ENCODE measurements around the gene MACROD2.

MACROD2 gene

DNA sequence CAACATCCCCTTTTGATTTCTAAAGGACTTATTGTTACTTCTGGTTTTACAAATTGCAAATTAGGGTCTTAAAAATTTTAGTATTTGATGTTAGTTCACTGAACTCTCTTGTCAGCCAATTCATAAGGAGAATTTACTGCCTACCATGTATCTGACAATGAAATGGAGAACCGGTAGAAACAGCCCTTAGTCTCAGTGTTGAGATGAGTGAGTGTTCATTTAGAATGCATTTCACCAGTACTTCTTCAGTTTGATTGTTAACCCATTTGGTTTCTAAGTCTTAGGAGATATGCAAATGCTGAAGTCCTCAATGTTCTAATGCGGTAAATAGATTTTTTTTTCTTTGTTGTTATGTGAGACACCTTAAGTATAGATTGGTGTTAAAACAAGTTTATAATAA lies 958.4 kb downstream of the MACROD2 start:
- DNase-seq (ENCODE audit: low read depth, low spot score): no peak
- TF ChIP-seq, protein P1, sequence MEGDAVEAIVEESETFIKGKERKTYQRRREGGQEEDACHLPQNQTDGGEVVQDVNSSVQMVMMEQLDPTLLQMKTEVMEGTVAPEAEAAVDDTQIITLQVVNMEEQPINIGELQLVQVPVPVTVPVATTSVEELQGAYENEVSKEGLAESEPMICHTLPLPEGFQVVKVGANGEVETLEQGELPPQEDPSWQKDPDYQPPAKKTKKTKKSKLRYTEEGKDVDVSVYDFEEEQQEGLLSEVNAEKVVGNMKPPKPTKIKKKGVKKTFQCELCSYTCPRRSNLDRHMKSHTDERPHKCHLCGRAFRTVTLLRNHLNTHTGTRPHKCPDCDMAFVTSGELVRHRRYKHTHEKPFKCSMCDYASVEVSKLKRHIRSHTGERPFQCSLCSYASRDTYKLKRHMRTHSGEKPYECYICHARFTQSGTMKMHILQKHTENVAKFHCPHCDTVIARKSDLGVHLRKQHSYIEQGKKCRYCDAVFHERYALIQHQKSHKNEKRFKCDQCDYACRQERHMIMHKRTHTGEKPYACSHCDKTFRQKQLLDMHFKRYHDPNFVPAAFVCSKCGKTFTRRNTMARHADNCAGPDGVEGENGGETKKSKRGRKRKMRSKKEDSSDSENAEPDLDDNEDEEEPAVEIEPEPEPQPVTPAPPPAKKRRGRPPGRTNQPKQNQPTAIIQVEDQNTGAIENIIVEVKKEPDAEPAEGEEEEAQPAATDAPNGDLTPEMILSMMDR (IDR thresholded peaks at IDR 0.05; ENCODE audit: insufficient read depth, low read length, missing control alignments): no peak
- POLR2A ChIA-PET: no interaction called here
- CTCF ChIA-PET: no interaction called here
- no peak overlapping the region for H3K4me3 ChIP-seq (ENCODE audit: low read depth, low read length)

DNA sequence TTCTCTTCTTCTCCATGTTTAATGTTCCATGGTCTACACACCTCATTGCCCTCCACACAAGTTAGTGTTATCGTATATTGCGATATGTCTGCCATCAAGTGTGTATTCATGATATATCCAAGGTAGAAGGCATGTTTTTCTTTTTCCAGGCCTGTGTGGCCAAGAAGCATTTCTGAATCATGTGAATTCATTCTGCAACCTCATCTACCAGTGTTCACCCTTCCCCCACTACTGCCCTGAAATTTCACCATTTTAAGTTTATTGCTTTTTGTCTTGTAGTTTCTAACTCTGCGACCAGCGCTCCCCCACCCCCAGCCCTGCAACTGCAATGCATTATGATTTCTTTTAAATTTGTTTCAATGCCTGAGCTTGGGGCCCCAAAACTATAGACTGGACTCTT lies 960.1 kb downstream of the MACROD2 start:
- H3K4me3 ChIP-seq (ENCODE audit: low read depth, low read length): no peak overlapping the region
- ChIA-PET CTCF (no interaction called here), POLR2A (no interaction called here)
- no peak for DNase-seq (ENCODE audit: low read depth, low spot score)
- TF ChIP-seq, protein P1 (IDR thresholded peaks at IDR 0.05; ENCODE audit: insufficient read depth, low read length, missing control alignments): no peak

DNA sequence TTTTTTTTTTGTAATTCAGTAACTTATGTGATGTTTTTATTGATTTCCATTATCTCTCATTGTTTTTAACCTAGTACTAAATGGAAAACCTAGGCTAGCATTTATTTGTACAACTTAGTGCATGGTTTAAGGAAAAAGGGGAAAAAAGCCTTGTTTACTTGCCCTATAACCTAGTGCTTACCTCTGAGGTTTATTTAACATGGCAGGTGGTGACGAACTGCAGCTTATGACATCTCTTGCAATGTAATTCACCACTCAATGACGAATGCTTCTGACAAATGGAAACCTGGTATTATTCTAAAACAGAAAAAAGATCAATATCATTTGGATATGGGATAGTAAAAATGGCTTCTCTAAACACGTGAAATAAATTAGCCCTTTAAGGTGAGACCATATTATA lies 960.7 kb downstream of the MACROD2 start:
- TF ChIP-seq, protein P1 (IDR thresholded peaks at IDR 0.05; ENCODE audit: insufficient read depth, low read length, missing control alignments): no peak
- CTCF ChIA-PET: no interaction called here
- POLR2A ChIA-PET: no interaction called here

DNA sequence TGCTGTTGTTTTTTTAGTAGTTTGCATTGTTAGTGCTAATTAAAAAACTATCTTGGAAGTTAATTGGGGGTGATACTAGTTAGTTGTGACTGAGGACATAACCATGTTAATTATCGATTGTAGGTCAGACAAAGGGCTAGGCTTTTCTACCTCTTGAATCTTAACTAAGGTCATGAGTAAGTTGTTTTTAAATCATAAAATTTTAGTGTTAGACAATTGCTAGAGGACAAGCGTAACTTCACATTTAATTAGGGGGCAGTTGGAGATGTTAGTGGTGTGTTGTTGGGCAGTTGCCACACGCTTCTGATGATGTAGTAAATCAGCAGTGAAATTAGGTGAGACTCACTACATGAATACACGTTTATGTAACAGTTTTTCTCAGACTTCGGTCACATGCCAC lies 961.2 kb downstream of the MACROD2 start:
- no peak overlapping the region for H3K4me3 ChIP-seq (ENCODE audit: low read depth, low read length)
- no peak for DNase-seq (ENCODE audit: low read depth, low spot score)
- TF ChIP-seq, protein P1 (IDR thresholded peaks at IDR 0.05; ENCODE audit: insufficient read depth, low read length, missing control alignments): no peak
- CTCF ChIA-PET: no interaction called here
- POLR2A ChIA-PET: no interaction called here

More for the DNA sequence above, 960.7 kb downstream of the MACROD2 start:
- DNase-seq (ENCODE audit: low read depth, low spot score): no peak
- H3K4me3 ChIP-seq (ENCODE audit: low read depth, low read length): no peak overlapping the region

DNA sequence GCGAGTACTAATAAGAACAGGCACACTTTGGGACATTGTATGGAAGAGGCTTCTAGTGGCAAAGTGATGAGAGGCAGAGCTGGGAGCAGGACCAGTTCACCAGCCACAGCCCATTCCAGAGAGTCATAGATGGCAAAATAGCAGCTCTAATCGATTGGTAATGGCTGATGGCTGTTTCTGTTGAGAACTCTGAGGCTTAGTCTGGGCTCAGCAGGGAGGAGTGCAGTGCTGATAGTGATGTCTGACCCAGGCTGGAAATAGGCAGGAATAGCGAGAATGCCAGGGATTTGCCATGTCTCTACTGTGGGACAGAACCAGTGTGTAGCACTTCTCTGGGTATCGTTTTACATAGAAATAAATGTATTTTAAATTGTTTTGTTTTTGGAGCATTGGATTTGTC lies 962.1 kb downstream of the MACROD2 start:
- CTCF ChIA-PET: no interaction called here
- POLR2A ChIA-PET: no interaction called here
- DNase-seq (ENCODE audit: low read depth, low spot score): no peak
- TF ChIP-seq, protein P1 (IDR thresholded peaks at IDR 0.05; ENCODE audit: insufficient read depth, low read length, missing control alignments): no peak
- H3K4me3 ChIP-seq (ENCODE audit: low read depth, low read length): no peak overlapping the region

DNA sequence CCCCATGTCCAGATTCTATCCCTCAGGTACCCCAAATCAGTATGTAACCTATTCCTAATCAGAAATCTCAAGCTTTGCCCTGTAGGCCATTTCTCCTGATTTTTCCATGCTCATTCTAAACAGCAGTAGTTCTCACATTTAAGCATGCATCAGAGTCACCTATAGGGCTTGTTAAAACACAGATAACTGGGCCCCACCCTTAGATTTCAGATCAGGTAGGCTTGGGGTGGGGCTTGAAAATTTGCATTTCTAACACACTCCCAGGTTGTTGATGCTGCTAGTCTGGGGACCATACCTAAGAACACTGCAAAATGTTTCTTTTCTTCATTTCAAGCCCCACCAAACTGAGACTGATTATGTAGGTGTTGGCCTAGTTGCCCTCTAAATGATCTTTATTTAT lies 963.3 kb downstream of the MACROD2 start:
- H3K4me3 ChIP-seq (ENCODE audit: low read depth, low read length): no peak overlapping the region
- TF ChIP-seq, protein P1 (IDR thresholded peaks at IDR 0.05; ENCODE audit: insufficient read depth, low read length, missing control alignments): no peak
- DNase-seq (ENCODE audit: low read depth, low spot score): no peak
- CTCF ChIA-PET: no interaction called here
- POLR2A ChIA-PET: no interaction called here
